GM12874 (cell line): Measurements from ENCODE around the gene GJB5.

ENCODE experiments used
- TF ChIP-seq, protein P1 (sequence below): IDR thresholded peaks from 2 replicates; pipeline ENCODE4 v1.5.1; 2011; ENCODE audit warnings: low read depth, mild to moderate bottlenecking, control low read depth, low read length, moderate library complexity; ENCODE audit not compliant: insufficient read depth

The GJB5 gene

DNA sequence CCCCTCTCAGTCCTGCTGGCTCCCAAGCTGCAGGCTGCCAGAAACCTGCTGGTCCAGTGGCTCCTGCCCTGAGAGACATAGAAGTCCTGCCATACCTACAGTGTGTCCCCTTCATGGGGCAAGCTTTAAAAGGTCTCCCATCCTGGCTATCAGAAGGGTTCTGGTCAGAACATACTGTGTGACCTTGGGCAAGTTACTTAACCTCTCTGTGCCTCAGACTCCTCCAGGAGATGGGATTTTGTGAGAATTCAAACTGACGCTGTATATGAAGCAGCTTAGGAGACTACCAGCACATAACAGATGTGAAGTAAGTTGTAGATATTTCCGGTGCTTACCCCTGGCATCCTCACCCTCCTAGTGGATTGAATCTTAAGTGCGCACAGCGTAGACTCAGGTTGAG lies 8.7 kb upstream of the GJB5 start:
- TF ChIP-seq, protein P1, sequence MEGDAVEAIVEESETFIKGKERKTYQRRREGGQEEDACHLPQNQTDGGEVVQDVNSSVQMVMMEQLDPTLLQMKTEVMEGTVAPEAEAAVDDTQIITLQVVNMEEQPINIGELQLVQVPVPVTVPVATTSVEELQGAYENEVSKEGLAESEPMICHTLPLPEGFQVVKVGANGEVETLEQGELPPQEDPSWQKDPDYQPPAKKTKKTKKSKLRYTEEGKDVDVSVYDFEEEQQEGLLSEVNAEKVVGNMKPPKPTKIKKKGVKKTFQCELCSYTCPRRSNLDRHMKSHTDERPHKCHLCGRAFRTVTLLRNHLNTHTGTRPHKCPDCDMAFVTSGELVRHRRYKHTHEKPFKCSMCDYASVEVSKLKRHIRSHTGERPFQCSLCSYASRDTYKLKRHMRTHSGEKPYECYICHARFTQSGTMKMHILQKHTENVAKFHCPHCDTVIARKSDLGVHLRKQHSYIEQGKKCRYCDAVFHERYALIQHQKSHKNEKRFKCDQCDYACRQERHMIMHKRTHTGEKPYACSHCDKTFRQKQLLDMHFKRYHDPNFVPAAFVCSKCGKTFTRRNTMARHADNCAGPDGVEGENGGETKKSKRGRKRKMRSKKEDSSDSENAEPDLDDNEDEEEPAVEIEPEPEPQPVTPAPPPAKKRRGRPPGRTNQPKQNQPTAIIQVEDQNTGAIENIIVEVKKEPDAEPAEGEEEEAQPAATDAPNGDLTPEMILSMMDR: no peak

DNA sequence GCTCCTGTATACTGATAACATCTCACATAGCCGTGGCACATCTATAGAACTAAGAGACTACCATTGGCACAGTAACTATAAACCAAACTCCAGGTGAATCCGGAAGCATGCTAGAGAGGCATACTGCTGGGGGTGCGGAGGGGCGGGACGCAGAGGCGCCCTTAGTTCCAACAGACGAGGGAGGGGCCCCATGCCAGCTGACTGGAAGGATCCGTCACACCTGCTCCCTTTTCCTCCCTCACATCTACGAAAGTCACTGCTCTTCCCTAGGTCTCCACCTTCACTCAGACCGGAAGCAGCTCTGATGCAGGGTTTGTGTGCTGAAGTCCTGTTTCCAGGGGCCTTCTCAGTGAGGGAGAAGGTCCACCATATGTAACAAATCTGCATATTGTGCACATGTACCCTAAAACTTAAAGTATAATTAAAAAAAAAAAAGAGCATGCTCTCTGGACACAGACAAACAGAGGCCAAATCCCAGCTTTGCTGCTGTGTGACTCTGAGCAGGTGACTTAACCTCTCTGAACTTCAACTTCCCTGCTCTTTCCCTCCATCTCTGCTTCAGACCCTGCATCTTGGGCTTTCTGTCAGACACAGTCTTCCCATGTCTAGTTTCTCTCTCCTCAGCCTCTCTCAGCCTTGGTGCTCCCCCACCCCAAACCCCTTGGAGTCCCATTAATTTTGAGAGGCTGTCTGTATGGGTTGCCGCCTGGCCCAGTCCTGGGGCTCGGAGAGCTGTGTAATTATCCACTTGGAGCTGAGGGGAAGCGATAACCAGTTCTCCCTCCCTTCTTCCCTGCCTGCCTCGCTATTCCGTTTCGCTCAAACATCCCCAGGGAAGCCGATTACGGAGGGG lies 7.8 kb upstream of the GJB5 start:
- TF ChIP-seq, protein P1: no peak

DNA sequence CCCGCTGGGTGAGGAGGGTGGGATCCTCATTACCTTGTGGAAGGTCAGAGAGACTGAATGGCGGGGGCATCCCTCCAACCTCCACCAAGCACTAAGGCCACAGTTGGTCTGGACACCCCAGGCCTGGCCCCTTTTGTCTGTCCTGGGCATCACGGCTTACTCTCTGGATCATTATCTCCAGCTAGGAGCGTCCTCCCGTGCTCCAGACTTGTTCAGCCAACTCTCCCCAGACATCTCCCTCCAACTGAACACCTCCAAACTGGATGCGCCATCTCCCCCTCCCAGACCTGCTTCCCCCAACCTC lies 7.3 kb upstream of the GJB5 start:
- TF ChIP-seq, protein P1: no peak

DNA sequence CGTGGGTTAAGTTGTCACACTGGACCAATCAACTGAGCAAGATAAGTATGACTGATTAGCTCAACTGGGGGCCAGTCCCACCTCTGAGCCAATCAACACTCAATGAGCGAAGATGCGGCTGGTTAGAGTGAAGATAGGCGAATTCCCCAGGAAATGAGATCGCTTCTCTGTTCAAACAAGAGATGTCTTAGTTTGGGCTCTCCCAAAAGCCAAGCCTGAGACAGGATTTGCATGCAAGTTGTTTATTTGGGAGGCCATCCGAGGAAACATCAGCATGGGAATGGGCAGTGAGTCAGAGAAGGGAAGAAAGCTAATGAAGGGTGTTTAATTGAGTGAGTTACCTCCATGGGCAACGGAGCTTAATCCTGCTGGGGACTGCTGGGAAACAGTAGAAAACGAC lies 4.9 kb upstream of the GJB5 start:
- TF ChIP-seq, protein P1: no peak

DNA sequence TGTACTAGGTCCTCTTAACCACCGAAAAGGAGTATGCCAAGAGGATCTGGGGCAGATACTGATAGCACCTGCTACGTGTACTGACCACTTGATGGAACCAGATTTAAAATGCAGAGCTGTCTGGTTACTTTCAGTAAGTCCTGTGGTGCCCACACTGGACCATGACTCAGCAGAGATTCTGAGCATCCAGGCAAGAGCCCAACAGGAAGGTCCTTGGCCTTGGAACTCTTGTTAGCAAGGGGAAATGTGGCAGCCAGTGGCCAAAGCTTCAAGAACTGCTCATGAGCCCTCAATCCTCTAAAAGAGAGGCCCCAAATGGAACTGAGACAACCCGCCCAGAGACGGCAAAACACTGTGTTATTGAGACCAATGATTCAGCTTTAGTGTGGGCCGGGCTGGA lies 4.2 kb upstream of the GJB5 start:
- TF ChIP-seq, protein P1: no peak

DNA sequence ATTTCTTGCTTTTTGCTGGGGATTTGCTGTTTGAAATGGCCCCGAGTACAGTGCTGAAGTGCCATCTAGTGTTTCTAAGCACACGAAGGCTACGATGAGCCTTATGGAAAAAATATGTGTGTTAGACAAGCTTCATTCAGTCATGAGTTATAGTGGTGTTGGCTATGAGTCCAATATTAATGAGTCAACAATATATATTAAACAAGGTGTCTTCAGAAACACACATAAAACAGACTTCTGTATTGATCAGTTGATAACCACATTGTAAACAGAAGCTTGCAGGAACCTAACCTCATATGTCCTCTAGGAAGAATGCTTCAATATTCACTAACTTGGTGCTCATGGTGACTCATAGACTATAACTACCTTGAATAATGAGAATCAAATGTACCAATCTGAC lies 1.7 kb upstream of the GJB5 start:
- TF ChIP-seq, protein P1: no peak

DNA sequence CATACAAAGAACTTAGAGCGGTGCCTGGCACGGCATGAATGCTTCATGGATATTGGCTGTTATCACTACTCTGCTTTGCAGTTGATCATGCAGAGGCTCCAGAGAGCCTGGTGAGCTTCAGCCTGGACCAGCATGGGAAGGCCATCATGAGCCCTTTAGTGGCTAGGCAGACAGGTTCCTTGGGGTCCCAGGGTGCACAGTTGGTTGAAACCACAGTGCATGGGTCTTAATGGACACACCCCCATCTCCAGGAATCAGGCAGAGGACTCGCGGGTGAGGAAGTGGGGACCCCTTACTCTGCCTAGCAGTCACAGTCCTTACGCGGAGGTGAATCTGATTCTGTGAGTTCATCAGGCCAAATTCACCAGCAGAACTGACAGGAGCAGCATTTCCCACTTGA lies 1.1 kb downstream of the GJB5 start:
- TF ChIP-seq, protein P1: no peak
